ENCODE measurements around the gene SPDYE1.
"Not testable (repeated sequence)": the region's sequence is repeated elsewhere in the genome, so short reads cannot be mapped to it uniquely, and the experiment has no call there.

GRCh38 chr7:44033971-44034844, 36.5 kb downstream of the SPDYE1 start:
- not testable (repeated sequence) for TF ChIP-seq POLR2A (IDR thresholded peaks at IDR 0.05; ENCODE audit: low read length); GATA1 (IDR thresholded peaks at IDR 0.05; ENCODE audit: low read depth, low read length)
